Mucosa of rectum (tissue), 2 donors: Measurements from ENCODE around the gene LMX1B.

Source experiments
- H3K27ac ChIP-seq, 2 donors: one replicate each; pipeline ENCODE4 v1.7.0; 2013; ENCODE audit warnings: inconsistent platforms in 2 of 2, low read depth in 2 of 2, low read length in 2 of 2
- H3K27me3 ChIP-seq, 2 donors: one replicate each; pipeline ENCODE4 v1.7.0; 2013; ENCODE audit warnings: low read length in 2 of 2; ENCODE audit not compliant: control insufficient read depth in 2 of 2, insufficient read depth in 2 of 2
- H3K36me3 ChIP-seq, 2 donors: one replicate each; pipeline ENCODE4 v1.7.0; 2013; ENCODE audit warnings: low read length in 2 of 2; ENCODE audit not compliant: control insufficient read depth in 2 of 2, insufficient read depth in 2 of 2
- H3K4me1 ChIP-seq, 2 donors: one replicate each; pipeline ENCODE4 v1.7.0; 2013; ENCODE audit warnings: low read length in 2 of 2, mild to moderate bottlenecking in 1 of 2; ENCODE audit not compliant: control insufficient read depth in 2 of 2, insufficient read depth in 2 of 2
- H3K4me3 ChIP-seq, 2 donors: one replicate each; pipeline ENCODE4 v1.7.0; 2013; ENCODE audit warnings: low read length in 2 of 2
- H3K9ac ChIP-seq, 2 donors: one replicate each; pipeline ENCODE4 v1.7.0; 2013; ENCODE audit warnings: low read length in 2 of 2, low read depth in 1 of 2, mild to moderate bottlenecking in 1 of 2
- H3K9me3 ChIP-seq, 2 donors: one replicate each; pipeline ENCODE4 v1.7.0; 2013; ENCODE audit warnings: low read length in 2 of 2; ENCODE audit not compliant: control insufficient read depth in 2 of 2
- donor health status: healthy.
- donor health status: Normal muscosa, but diverticular disease.

The LMX1B gene

DNA sequence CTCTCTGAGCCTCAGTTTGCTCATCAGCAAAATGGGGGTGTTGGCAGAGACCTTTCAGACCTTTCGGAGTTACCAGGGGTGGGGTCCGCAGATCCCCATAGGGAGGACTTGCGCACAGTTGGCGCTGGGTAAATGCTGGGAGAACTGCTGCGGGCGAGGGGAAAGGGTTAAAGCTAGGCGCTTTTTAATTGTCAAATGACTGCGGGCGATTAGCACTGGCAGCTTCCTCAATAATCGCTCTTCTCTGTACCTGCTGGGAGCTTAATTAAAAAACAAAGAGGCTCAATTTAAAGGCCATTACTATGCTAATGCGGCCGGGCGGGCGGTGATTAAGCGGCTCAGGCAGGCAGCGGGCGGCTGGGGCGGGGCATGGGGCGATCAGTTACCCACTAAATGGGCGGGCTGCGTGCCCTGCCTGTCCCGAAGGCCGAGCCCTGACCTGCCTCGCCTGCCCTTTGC, 63.0 kb downstream of the LMX1B start:
- no peak overlapping the region for H3K4me3 ChIP-seq
- H3K27ac ChIP-seq, result no peak overlapping the region
- H3K4me1 ChIP-seq, result no peaks in the 10 kb centered on the region
- no peak overlapping the region for H3K9ac ChIP-seq
- no peaks in the 10 kb centered on the region for H3K9me3 ChIP-seq
- no peaks in the 10 kb centered on the region for H3K36me3 ChIP-seq
- peaks cover 47 to 57% of the 10 kb centered on the region in 2 donors for H3K27me3 ChIP-seq

DNA sequence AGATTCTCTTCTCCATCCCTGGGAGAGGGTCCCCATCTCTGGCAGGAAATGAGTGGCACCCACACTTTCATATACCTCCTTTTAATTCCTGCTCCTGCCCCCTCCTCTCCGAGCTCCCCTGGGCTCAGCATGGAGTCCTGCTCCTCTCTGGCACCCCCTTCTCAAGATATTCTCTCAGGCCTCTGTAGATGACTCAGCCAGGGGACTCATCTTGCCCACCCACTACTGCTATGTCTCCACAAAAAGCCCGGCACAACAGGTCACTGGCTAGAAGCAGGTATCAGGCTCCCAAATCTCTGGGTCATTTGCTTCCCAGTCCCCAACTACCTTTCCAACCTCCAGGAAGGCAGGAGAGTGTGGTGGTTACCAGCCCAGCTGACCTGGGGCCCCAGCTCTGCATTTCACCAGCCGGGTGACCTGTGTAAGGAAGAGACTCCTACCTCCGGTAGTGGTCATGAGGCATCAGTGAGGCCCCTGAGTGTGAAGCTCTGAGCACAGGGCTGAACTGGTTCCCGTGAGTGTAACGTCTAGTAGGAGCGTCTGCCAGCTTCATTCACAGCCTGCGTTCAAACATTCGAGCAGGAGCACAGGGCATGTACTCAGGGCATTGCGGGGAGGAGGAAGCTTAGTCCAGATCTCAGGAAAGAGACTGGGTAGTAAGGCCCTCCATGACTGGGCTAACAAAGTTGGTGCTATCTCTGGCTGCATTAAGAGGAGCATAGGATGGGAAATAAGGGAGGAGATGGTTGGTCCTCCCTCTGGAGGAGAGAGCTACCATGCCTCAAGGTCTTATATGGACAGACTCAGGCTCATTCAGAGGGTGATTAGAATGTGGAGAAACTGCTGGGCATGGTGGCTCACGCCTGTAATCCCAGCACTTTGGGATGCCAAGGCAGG, 63.7 kb downstream of the LMX1B start:
- Histone ChIP-seq H3K27ac (no peak overlapping the region), H3K9me3 (no peaks in the 10 kb centered on the region), H3K27me3 (peaks cover 50 to 57% of the 10 kb centered on the region in 2 donors), H3K36me3 (no peaks in the 10 kb centered on the region), H3K9ac (no peak overlapping the region), H3K4me1 (no peaks in the 10 kb centered on the region), H3K4me3 (no peak overlapping the region)

DNA sequence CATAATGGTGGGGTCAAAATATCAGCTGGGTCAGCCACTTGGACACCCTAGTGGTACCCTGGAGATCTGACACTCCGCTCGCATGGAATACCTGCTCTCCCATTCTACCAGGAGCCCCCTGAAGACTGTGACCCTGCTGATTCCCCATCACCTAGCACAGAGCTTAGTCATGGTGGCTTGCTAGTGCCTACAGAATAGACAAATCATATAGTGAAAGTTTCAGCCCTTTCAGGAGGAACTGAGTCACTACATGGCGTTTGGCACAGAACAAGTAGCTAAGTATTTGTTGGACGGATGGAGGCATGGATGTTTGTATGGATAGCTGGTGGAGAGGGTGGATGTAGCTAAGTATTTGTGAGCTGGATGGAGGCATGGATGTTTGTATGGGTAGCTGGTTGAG, 65.3 kb downstream of the LMX1B start:
- peaks cover 43 to 57% of the 10 kb centered on the region in 2 donors for H3K27me3 ChIP-seq
- no peaks in the 10 kb centered on the region for H3K36me3 ChIP-seq
- H3K4me1 ChIP-seq, result no peaks in the 10 kb centered on the region
- H3K9me3 ChIP-seq, result no peaks in the 10 kb centered on the region
- H3K9ac ChIP-seq, result no peak overlapping the region
- H3K27ac ChIP-seq, result no peak overlapping the region
- H3K4me3 ChIP-seq, result no peak overlapping the region

DNA sequence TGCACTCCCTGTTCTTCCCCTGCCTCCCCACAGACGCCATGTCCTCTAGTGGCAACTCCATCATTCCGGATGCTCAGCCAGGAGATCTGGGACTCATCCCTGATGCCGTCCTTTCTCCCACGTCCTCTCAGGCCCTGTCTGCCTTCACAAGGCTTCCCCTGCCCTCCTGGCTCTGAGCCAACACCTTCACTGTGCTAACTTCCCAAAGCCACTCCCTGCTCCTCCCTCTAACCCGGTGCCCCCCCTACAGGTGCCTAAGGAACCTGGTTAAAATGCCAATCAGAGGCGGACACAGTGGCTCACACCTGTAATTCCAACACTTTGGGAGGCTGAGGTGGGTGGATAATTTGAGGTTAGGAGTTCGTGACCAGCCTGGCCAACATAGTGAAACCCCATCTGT, 67.6 kb downstream of the LMX1B start:
- Histone ChIP-seq H3K9ac (no peak overlapping the region), H3K36me3 (no peaks in the 10 kb centered on the region), H3K4me3 (no peak overlapping the region), H3K27me3 (peaks cover 50 to 61% of the 10 kb centered on the region in 2 donors), H3K9me3 (no peaks in the 10 kb centered on the region), H3K27ac (no peak overlapping the region), H3K4me1 (no peaks in the 10 kb centered on the region)

DNA sequence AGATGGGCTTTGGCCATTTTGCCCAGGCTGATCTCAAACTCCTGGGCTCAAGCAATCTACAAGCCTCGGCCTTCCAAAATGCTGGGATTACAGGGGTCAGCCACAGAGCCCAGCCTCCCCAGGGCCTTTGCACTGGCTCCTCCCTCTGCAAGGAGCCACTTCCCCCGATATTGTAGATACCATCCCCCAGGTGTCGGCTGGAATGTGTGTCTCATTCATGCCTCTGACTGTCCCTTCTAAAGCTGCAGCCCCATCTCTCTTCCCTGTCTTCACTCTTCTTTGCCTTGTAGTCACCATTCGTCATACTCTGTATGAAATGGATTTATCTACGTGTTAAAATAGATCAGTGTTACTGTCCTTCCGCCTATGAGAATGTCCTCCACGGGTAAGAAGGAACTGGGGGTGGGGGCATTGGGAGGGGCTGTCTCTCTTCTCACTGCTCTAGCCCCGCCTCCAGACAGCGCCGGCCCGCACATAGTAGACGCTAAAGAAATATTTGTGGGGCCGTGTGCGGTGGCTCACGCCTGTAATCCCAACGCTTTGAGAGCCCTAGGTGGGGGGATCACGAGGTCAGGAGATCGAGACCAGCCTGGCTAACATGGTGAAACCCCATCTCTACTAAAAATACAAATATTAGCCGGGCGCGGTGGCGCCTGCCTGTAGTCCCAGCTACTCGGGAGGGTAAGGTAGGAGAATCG, 68.5 kb downstream of the LMX1B start:
- H3K9ac ChIP-seq, result no peak overlapping the region
- no peak overlapping the region for H3K27ac ChIP-seq
- H3K4me3 ChIP-seq, result no peak overlapping the region
- peaks cover 43 to 56% of the 10 kb centered on the region in 2 donors for H3K27me3 ChIP-seq
- H3K36me3 ChIP-seq, result no peaks in the 10 kb centered on the region
- no peaks in the 10 kb centered on the region for H3K9me3 ChIP-seq
- no peaks in the 10 kb centered on the region for H3K4me1 ChIP-seq

DNA sequence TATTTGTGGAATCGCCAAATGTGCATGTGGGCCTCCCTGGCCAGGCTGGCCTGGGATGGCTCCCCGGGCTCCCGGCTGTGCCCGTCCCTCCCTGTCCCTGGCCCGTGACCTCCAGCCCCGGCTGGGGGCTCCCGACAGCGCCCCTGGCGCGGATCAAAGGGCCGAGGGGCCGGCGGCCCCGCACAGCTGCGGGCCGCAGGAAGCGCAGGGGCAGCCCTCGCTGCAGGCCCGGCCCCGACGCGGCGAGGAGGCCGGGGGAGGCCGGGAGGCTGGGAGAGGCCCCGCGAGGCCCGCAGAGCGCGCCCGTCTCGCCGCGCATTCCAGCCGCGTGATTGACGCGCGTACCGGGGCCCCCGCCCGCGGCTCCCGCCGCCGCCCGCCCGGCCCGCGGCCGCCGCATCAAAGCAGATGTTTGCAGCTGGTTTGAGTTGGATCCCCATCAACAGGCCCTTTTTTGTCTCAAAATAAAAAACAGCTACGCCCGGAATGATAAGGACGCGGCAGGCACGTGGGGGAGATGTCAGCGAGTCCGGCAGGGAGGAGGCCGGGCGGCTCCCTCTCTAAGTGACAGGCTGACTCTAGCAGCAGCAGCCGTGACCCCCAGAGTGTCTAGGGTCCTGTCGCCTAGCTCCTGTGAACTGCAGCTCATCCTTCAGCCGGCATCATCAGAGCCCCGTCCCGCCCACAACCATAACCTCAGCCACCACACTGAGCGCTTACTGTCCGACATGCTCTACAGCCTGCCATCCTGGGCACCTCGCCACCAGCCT, 69.4 kb downstream of the LMX1B start:
- Histone ChIP-seq H3K4me1 (no peaks in the 10 kb centered on the region), H3K9ac (no peak overlapping the region), H3K4me3 (no peak overlapping the region), H3K27ac (no peak overlapping the region), H3K36me3 (no peaks in the 10 kb centered on the region), H3K9me3 (no peaks in the 10 kb centered on the region), H3K27me3 (peaks cover 38 to 58% of the 10 kb centered on the region in 2 donors)

DNA sequence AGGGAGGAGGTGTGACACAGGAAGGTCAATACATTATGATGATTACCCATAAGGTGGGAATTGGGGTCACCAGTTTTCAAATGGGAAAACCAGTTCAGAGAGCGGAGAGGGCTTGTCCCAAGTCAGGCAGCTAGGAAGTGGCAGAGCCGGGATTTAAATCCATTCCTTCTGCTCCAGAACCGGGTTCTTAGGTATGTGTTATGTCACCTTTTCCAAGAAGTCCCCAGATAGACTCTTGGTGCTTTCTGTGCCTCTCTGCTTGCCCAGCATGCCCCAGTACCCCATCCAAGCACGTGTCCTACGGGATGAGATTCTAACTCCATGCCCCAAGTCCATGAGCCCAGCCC, 69.9 kb downstream of the LMX1B start:
- H3K4me3 ChIP-seq, result no peak overlapping the region
- H3K9me3 ChIP-seq, result no peaks in the 10 kb centered on the region
- H3K9ac ChIP-seq, result no peak overlapping the region
- H3K36me3 ChIP-seq, result no peaks in the 10 kb centered on the region
- H3K4me1 ChIP-seq, result no peaks in the 10 kb centered on the region
- H3K27ac ChIP-seq, result no peak overlapping the region
- peaks cover 38 to 62% of the 10 kb centered on the region in 2 donors for H3K27me3 ChIP-seq

DNA sequence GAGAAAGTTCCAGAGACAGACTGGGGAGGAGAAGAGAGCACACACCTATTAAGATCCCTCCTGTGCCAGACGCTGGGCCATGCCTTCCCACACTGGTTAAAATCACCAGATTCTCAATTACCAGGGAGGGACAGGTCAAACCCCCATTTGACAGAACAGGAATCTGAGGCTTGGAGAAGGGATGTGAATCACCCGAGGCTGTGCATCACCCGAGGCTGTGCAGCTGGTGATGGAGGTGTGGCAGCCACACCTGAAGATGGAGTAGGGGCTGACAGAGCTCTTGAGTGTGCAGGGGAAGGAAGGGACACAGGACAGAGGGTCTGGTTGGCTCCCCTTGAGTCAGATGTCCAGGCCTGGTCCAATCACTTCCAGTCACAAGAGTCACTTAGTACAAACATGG, 70.6 kb downstream of the LMX1B start:
- Histone ChIP-seq H3K4me3 (no peak overlapping the region), H3K9me3 (no peaks in the 10 kb centered on the region), H3K4me1 (no peaks in the 10 kb centered on the region), H3K9ac (no peak overlapping the region), H3K27ac (no peak overlapping the region), H3K27me3 (peaks cover 41 to 62% of the 10 kb centered on the region in 2 donors), H3K36me3 (no peaks in the 10 kb centered on the region)

DNA sequence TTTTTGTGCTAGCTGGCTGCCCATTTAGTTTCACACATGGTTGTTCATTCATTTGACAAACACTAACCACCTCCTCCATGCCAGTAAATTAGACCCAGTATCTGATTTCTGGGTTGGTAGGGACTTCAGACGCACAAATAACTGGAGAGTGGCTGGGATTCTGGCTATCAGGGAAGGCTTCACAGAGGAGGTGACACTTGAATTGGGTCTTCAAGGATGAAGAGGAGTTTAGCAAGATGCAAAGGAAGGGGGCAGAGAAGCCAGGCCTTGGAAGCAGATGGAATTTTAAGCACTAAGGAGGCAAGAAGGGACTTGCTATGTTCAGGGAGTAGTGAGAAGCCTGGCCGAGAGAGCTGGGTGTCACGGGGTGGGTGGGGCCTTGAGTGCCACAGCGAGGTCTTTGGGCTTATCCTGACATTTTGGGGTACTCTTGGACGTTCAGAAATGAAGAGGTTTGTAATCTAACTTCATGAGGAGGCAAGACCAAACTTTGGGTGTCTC, 71.3 kb downstream of the LMX1B start:
- no peaks in the 10 kb centered on the region for H3K9me3 ChIP-seq
- no peaks in the 10 kb centered on the region for H3K36me3 ChIP-seq
- H3K27ac ChIP-seq, result no peak overlapping the region
- H3K4me1 ChIP-seq, result no peaks in the 10 kb centered on the region
- H3K4me3 ChIP-seq, result no peak overlapping the region
- peaks cover 41 to 64% of the 10 kb centered on the region in 2 donors for H3K27me3 ChIP-seq
- H3K9ac ChIP-seq, result no peak overlapping the region
